Neuronal stem cell (in vitro differentiated cells): ENCODE measurements around the gene DPP6.
"Not testable (repeated sequence)": the region's sequence is repeated elsewhere in the genome, so short reads cannot be mapped to it uniquely, and the experiment has no call there.

Experiments
- DNase-seq: peaks from one replicate; pipeline ENCODE4 v3.0.0-alpha.2; 2013; ENCODE audit warnings: low spot score
- H2AFZ ChIP-seq: one replicate; pipeline ENCODE4 v1.6.1; 2013; ENCODE audit warnings: mild to moderate bottlenecking, low read length, inconsistent platforms
- H2AK5ac ChIP-seq: 2 replicates; pipeline ENCODE4 v1.6.1; 2013; ENCODE audit warnings: low read depth, mild to moderate bottlenecking, inconsistent platforms, low read length, moderate library complexity, mixed read lengths
- H2BK120ac ChIP-seq: 2 replicates; pipeline ENCODE4 v1.6.1; 2013; ENCODE audit warnings: low read depth, mild to moderate bottlenecking, inconsistent platforms, low read length, moderate library complexity, mixed read lengths
- H2BK12ac ChIP-seq: one replicate; pipeline ENCODE4 v1.6.1; 2013; ENCODE audit warnings: low read length, inconsistent platforms
- H2BK15ac ChIP-seq: 2 replicates; pipeline ENCODE4 v1.6.1; 2013; ENCODE audit warnings: mild to moderate bottlenecking, low read length, inconsistent platforms, mixed read lengths
- H2BK5ac ChIP-seq: one replicate; pipeline ENCODE4 v1.6.1; 2013; ENCODE audit warnings: inconsistent platforms, mild to moderate bottlenecking, low read length, moderate library complexity
- H3K14ac ChIP-seq: one replicate; pipeline ENCODE4 v1.6.1; 2013; ENCODE audit warnings: low read length, inconsistent platforms
- H3K18ac ChIP-seq: 2 replicates; pipeline ENCODE4 v1.6.1; 2013; ENCODE audit warnings: low read length, inconsistent platforms
- H3K23ac ChIP-seq: 2 replicates; pipeline ENCODE4 v1.6.1; 2013; ENCODE audit warnings: low read depth, mild to moderate bottlenecking, mixed read lengths, low read length, inconsistent platforms; ENCODE audit not compliant: poor library complexity
- H3K27ac ChIP-seq: replicated peaks from 3 replicates; pipeline ENCODE4 v1.5.1; 2013; ENCODE audit warnings: low read length, inconsistent platforms
- H3K27me3 ChIP-seq, 3 experiments: 2 replicates each; pipeline ENCODE4 v1.6.1; 2013; ENCODE audit warnings: low read length in 3 of 3, mild to moderate bottlenecking in 2 of 3, inconsistent platforms in 1 of 3, low read depth in 1 of 3, mixed read lengths in 1 of 3, moderate library complexity in 1 of 3; ENCODE audit not compliant: control insufficient read depth in 3 of 3, insufficient read depth in 3 of 3
- H3K36me3 ChIP-seq, 2 donors: replicated peaks in 1 of 2; 2 replicates each; pipeline ENCODE4 v1.6.1; 2013; ENCODE audit warnings: low read length in 2 of 2; ENCODE audit not compliant: control insufficient read depth in 2 of 2, insufficient read depth in 2 of 2
- H3K4ac ChIP-seq: 2 replicates; pipeline ENCODE4 v1.6.1; 2013; ENCODE audit warnings: inconsistent platforms, mild to moderate bottlenecking, low read length, moderate library complexity
- H3K4me1 ChIP-seq, 2 donors: 1 replicate in 1 of 2; 2 replicates in 1 of 2; pipeline ENCODE4 v1.6.1; 2013; ENCODE audit warnings: low read length in 2 of 2, low read depth in 1 of 2; ENCODE audit not compliant: control insufficient read depth in 2 of 2, insufficient read depth in 1 of 2
- H3K4me2 ChIP-seq: one replicate; pipeline ENCODE4 v1.6.1; 2013; ENCODE audit warnings: mild to moderate bottlenecking, low read length, inconsistent platforms; ENCODE audit not compliant: insufficient read depth, poor library complexity, severe bottlenecking
- H3K4me3 ChIP-seq, 2 donors: 2 replicates each; pipeline ENCODE4 v1.5.1; 2013; ENCODE audit warnings: low read length in 2 of 2, mild to moderate bottlenecking in 2 of 2, inconsistent platforms in 1 of 2, moderate library complexity in 1 of 2
- H3K79me1 ChIP-seq: one replicate; pipeline ENCODE4 v1.6.1; 2013; ENCODE audit warnings: low read depth, mild to moderate bottlenecking, inconsistent platforms, low read length, moderate library complexity
- H3K9ac ChIP-seq: one replicate; pipeline ENCODE4 v1.6.1; 2013; ENCODE audit warnings: mild to moderate bottlenecking, low read depth, low read length, inconsistent platforms; ENCODE audit not compliant: poor library complexity
- H3K9me3 ChIP-seq, 2 donors: replicated peaks in 1 of 2; 2 replicates each; pipeline versions ENCODE3 to v1.6.1; 2013; ENCODE audit warnings: low read length in 2 of 2, mild to moderate bottlenecking in 2 of 2, inconsistent platforms in 1 of 2, low read depth in 1 of 2, mixed read lengths in 1 of 2, moderate library complexity in 1 of 2; ENCODE audit not compliant: control insufficient read depth in 2 of 2, insufficient read depth in 1 of 2
- H4K8ac ChIP-seq: one replicate; pipeline ENCODE4 v1.6.1; 2013; ENCODE audit warnings: low read depth, mild to moderate bottlenecking, inconsistent platforms, low read length, moderate library complexity
- H4K91ac ChIP-seq: one replicate; pipeline ENCODE4 v1.6.1; 2013; ENCODE audit warnings: low read length, low read depth, mild to moderate bottlenecking, inconsistent platforms; ENCODE audit not compliant: poor library complexity
- WGBS, 2 donors: extraction: QIAGEN DNeasy Blood & Tissue Kit; methylation state at CpG; one replicate each; pipeline ENCODE4 v1.1.7; 2013; ENCODE audit warnings: missing lambda C conversion rate in 2 of 2, mixed read lengths in 1 of 2; ENCODE audit not compliant: insufficient read length in 2 of 2, insufficient replicate concordance in 1 of 2; ENCODE audit errors: extremely low coverage in 2 of 2; 5-methylcytosine and 5-hydroxymethylcytosine counted together

Gene DPP6

DNA sequence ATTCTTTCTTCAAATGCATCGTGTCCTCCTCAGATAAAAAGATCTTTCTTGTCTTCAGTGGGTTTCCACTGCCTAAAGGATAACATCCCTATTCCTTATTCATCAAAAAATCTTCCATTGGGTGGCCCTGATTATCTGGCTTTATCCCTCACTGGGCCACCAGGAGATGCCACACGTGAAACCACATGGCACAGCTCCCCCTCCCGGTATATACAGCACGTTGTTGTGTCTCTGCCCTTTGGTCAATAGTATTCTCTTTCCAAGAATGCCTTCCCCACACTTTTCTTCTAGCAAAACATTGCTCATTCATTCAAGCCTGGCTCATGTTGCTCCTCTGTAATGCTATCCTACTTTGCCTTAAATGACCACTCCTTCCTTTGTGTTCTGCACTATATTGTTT lies 80.4 kb downstream of the DPP6 start:
- not testable (repeated sequence) for H2AFZ ChIP-seq, H3K4me3 ChIP-seq, DNase-seq, H3K9me3 ChIP-seq, H3K23ac ChIP-seq, H3K79me1 ChIP-seq, H3K4me1 ChIP-seq, H3K4ac ChIP-seq, H3K18ac ChIP-seq, H2BK5ac ChIP-seq, H2AK5ac ChIP-seq, H2BK12ac ChIP-seq, H2BK15ac ChIP-seq, H4K8ac ChIP-seq, H2BK120ac ChIP-seq, H3K36me3 ChIP-seq, H3K4me2 ChIP-seq, H3K9ac ChIP-seq, H3K27ac ChIP-seq, H4K91ac ChIP-seq, H3K27me3 ChIP-seq, H3K14ac ChIP-seq
- WGBS, 2 donors: no CpG with 5 or more reads among the region's 4 CpGs

DNA sequence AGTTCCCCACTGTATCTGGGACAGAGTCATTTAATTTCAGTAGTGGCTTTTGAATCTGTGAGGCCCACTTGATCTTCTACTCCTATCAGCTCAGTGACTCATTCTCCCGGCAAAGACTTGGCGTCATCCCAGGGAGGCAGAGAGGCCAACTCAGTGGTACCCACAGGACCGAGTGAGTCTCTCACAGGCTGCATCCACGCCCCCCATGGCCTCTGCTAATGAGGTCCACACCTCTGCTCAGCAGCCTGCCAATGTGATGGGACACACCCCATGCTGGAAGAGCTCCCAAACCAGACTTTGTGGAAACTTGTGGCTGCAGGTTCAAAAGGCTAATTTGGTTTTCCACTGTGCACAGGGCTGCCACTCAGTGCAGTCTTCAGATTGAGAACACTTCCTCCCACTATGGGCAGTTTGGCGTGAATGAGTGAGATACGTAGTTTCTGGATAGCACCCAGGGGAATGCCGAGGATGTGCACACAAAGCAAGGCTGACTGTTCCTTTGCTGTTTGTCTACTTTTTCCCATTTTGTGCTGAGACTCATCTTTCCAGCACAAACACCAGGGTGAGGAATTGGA lies 81.6 kb downstream of the DPP6 start:
- H3K9me3 ChIP-seq, H2BK12ac ChIP-seq, H3K18ac ChIP-seq, H2BK5ac ChIP-seq, DNase-seq, H3K14ac ChIP-seq, H2AK5ac ChIP-seq, H3K79me1 ChIP-seq, H3K4me3 ChIP-seq, H2BK15ac ChIP-seq, H3K4me2 ChIP-seq, H3K9ac ChIP-seq, H4K91ac ChIP-seq, H2AFZ ChIP-seq, H3K27ac ChIP-seq, H4K8ac ChIP-seq, H3K27me3 ChIP-seq, H3K36me3 ChIP-seq, H2BK120ac ChIP-seq, H3K4ac ChIP-seq, H3K23ac ChIP-seq, H3K4me1 ChIP-seq: not testable (repeated sequence)
- WGBS, 2 donors: no CpG with 5 or more reads among the region's 7 CpGs

DNA sequence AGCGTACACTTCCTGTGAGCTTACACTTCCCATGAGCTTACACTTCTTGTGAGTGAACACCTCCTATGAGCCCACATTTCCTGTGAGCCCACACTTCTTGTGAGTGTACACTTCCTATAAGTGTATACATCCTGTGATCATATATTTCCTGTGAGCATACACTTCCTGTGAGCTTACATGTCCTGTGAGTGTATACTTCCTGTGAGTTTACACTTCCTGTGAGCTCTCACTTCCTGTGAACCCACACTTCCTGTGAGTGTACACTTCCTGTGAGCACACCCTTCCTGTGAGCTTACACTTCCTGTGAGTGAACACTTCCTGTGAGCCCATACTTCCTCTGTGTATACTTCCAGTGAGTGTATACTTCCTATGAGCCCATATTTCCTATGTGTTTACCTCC lies 82.5 kb downstream of the DPP6 start:
- not testable (repeated sequence) for H3K4me2 ChIP-seq, H3K36me3 ChIP-seq, H4K8ac ChIP-seq, H3K27ac ChIP-seq, H3K14ac ChIP-seq, H3K9ac ChIP-seq, H3K18ac ChIP-seq, H3K79me1 ChIP-seq, H3K23ac ChIP-seq, H3K9me3 ChIP-seq, H3K4me1 ChIP-seq, H2BK5ac ChIP-seq, H2BK12ac ChIP-seq, DNase-seq, H2AK5ac ChIP-seq, H3K27me3 ChIP-seq, H3K4me3 ChIP-seq, H2AFZ ChIP-seq, H4K91ac ChIP-seq, H2BK120ac ChIP-seq, H2BK15ac ChIP-seq, H3K4ac ChIP-seq
- WGBS, 2 donors: no CpG with 5 or more reads among the region's 1 CpG

DNA sequence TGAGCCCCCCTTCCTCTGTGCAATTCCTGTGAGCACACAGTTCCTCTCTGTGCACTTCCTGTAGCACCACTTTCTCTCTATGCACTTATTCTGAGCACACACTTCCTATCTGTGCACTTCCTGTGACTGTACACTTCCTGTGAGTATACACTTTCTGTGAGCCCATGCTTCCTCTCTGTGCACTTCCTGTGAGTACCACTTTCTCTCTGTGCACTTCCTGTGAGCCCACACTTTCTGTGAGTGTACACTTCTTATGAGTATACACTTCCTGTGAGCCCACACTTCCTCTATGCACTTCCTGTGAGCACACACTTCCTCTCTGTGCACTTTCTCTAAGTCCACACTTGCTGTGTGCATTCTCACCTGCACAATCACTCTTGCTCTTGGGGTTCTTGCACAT lies 83.4 kb downstream of the DPP6 start:
- not testable (repeated sequence) for H2BK5ac ChIP-seq, H4K8ac ChIP-seq, H3K18ac ChIP-seq, H2BK120ac ChIP-seq, H3K4me3 ChIP-seq, H2AK5ac ChIP-seq, H2AFZ ChIP-seq, H3K4me1 ChIP-seq, H3K4ac ChIP-seq, DNase-seq, H3K9me3 ChIP-seq, H2BK12ac ChIP-seq, H3K27me3 ChIP-seq, H3K23ac ChIP-seq, H3K36me3 ChIP-seq, H3K27ac ChIP-seq, H3K9ac ChIP-seq, H3K14ac ChIP-seq, H4K91ac ChIP-seq, H3K4me2 ChIP-seq, H3K79me1 ChIP-seq, H2BK15ac ChIP-seq
